H1 (cell line): ENCODE results near the gene PPIF. TPM values are rescaled to one million over a fixed set of nuclear protein-coding genes. Genes with fewer than 3 reads are reported as not detected.

Experiments used
- ATF3 ChIP-seq: IDR thresholded peaks from 2 replicates; pipeline ENCODE4 v1.6.1; 2011; ENCODE audit warnings: low read depth, mild to moderate bottlenecking, low read length; ENCODE audit not compliant: insufficient read depth
- BRCA1 ChIP-seq: IDR thresholded peaks from 2 replicates; pipeline ENCODE4 v1.6.1; 2012; ENCODE audit warnings: low read depth, low read length, improper control_type of control experiment
- CTBP2 ChIP-seq: IDR thresholded peaks from 2 replicates; pipeline ENCODE4 v1.7.0; 2011; ENCODE audit warnings: borderline replicate concordance, mild to moderate bottlenecking, moderate library complexity, mixed read lengths, low read length; ENCODE audit not compliant: insufficient read depth, insufficient read length
- EP300 ChIP-seq, 2 experiments: IDR thresholded peaks; 1 replicate in 1 of 2; 2 replicates in 1 of 2; pipeline ENCODE4 v1.6.1; 2011 to 2012; ENCODE audit warnings: low read depth in 2 of 2, low read length in 2 of 2, mild to moderate bottlenecking in 2 of 2, borderline replicate concordance in 1 of 2, inconsistent platforms in 1 of 2, moderate library complexity in 1 of 2
- JUND ChIP-seq: IDR thresholded peaks from 2 replicates; pipeline ENCODE4 v1.6.1; 2011; ENCODE audit warnings: mild to moderate bottlenecking, improper control_type of control experiment, low read length
- KDM4A ChIP-seq: IDR thresholded peaks from one replicate; pipeline ENCODE4 v1.7.1; 2012; ENCODE audit warnings: low read depth, mild to moderate bottlenecking, moderate library complexity, low read length, inconsistent platforms; ENCODE audit not compliant: severe bottlenecking
- NRF1 ChIP-seq: IDR thresholded peaks from 2 replicates; pipeline ENCODE4 v1.6.1; 2011; ENCODE audit warnings: mild to moderate bottlenecking, low read depth, low read length, improper control_type of control experiment
- POLR2A ChIP-seq, 2 experiments: IDR thresholded peaks; 1 replicate in 1 of 2; 2 replicates in 1 of 2; pipeline ENCODE4 v1.6.1; 2011; ENCODE audit warnings: low read depth in 2 of 2, low read length in 2 of 2, mild to moderate bottlenecking in 2 of 2; ENCODE audit errors: control extremely low read depth in 1 of 2
- RNF2 ChIP-seq: fragments of 200-900, 300-1000 bp; sonication (generic); IDR thresholded peaks from 2 replicates; pipeline ENCODE4 v1.7.1; 2016; ENCODE audit warnings: borderline replicate concordance, low read depth, mild to moderate bottlenecking, antibody characterized with exemption, low read length; ENCODE audit not compliant: poor library complexity, severe bottlenecking; ENCODE audit errors: missing control alignments
- TBP ChIP-seq: IDR thresholded peaks from 2 replicates; pipeline ENCODE4 v1.6.1; 2011; ENCODE audit warnings: low read depth, low read length, improper control_type of control experiment
- polyA plus RNA-seq, 7 experiments: library from polyadenylated mRNA; depleted of rRNA in 3 of 7; stranded (reverse) in 5 of 7; unstranded in 2 of 7; fragments of >200 nt in 5 of 7; fragments of 200-250 nt in 2 of 7; gene quantifications; 1 replicate in 5 of 7; 2 replicates in 1 of 7; 4 replicates in 1 of 7; pipeline versions ENCODE4 v1.2.1 to v1.2.3, GENCODE V29; 2011 to 2013; ENCODE audit warnings: missing spikeins in 2 of 7, mixed read lengths in 2 of 7
- total RNA-seq: library from RNA; stranded (reverse); fragmentation: NEBNext Ultra II Directional; extraction: Animal tissue kit (Norgen Biotek cat#: 25700); gene quantifications from 2 replicates; pipeline ENCODE4 v1.2.1, GENCODE V29; 2021
- TF ChIP-seq, protein P1 (sequence below): fragments of 300-600 bp; sonication (generic); IDR thresholded peaks from 2 replicates; pipeline ENCODE4 v1.7.1; 2012; ENCODE audit warnings: low read length, moderate library complexity, mild to moderate bottlenecking, inconsistent platforms; ENCODE audit not compliant: insufficient replicate concordance

The PPIF gene
- total and polyA plus RNA-seq, 2 of the 8 experiments (the other 6 are each of a cell fraction or from before 2014, with no cell fraction given) = 70.2 to 77.6 TPM

GRCh38 chr10:79353726-79354125, 6.5 kb downstream of the PPIF start (continued):
- TF ChIP-seq, protein P1, sequence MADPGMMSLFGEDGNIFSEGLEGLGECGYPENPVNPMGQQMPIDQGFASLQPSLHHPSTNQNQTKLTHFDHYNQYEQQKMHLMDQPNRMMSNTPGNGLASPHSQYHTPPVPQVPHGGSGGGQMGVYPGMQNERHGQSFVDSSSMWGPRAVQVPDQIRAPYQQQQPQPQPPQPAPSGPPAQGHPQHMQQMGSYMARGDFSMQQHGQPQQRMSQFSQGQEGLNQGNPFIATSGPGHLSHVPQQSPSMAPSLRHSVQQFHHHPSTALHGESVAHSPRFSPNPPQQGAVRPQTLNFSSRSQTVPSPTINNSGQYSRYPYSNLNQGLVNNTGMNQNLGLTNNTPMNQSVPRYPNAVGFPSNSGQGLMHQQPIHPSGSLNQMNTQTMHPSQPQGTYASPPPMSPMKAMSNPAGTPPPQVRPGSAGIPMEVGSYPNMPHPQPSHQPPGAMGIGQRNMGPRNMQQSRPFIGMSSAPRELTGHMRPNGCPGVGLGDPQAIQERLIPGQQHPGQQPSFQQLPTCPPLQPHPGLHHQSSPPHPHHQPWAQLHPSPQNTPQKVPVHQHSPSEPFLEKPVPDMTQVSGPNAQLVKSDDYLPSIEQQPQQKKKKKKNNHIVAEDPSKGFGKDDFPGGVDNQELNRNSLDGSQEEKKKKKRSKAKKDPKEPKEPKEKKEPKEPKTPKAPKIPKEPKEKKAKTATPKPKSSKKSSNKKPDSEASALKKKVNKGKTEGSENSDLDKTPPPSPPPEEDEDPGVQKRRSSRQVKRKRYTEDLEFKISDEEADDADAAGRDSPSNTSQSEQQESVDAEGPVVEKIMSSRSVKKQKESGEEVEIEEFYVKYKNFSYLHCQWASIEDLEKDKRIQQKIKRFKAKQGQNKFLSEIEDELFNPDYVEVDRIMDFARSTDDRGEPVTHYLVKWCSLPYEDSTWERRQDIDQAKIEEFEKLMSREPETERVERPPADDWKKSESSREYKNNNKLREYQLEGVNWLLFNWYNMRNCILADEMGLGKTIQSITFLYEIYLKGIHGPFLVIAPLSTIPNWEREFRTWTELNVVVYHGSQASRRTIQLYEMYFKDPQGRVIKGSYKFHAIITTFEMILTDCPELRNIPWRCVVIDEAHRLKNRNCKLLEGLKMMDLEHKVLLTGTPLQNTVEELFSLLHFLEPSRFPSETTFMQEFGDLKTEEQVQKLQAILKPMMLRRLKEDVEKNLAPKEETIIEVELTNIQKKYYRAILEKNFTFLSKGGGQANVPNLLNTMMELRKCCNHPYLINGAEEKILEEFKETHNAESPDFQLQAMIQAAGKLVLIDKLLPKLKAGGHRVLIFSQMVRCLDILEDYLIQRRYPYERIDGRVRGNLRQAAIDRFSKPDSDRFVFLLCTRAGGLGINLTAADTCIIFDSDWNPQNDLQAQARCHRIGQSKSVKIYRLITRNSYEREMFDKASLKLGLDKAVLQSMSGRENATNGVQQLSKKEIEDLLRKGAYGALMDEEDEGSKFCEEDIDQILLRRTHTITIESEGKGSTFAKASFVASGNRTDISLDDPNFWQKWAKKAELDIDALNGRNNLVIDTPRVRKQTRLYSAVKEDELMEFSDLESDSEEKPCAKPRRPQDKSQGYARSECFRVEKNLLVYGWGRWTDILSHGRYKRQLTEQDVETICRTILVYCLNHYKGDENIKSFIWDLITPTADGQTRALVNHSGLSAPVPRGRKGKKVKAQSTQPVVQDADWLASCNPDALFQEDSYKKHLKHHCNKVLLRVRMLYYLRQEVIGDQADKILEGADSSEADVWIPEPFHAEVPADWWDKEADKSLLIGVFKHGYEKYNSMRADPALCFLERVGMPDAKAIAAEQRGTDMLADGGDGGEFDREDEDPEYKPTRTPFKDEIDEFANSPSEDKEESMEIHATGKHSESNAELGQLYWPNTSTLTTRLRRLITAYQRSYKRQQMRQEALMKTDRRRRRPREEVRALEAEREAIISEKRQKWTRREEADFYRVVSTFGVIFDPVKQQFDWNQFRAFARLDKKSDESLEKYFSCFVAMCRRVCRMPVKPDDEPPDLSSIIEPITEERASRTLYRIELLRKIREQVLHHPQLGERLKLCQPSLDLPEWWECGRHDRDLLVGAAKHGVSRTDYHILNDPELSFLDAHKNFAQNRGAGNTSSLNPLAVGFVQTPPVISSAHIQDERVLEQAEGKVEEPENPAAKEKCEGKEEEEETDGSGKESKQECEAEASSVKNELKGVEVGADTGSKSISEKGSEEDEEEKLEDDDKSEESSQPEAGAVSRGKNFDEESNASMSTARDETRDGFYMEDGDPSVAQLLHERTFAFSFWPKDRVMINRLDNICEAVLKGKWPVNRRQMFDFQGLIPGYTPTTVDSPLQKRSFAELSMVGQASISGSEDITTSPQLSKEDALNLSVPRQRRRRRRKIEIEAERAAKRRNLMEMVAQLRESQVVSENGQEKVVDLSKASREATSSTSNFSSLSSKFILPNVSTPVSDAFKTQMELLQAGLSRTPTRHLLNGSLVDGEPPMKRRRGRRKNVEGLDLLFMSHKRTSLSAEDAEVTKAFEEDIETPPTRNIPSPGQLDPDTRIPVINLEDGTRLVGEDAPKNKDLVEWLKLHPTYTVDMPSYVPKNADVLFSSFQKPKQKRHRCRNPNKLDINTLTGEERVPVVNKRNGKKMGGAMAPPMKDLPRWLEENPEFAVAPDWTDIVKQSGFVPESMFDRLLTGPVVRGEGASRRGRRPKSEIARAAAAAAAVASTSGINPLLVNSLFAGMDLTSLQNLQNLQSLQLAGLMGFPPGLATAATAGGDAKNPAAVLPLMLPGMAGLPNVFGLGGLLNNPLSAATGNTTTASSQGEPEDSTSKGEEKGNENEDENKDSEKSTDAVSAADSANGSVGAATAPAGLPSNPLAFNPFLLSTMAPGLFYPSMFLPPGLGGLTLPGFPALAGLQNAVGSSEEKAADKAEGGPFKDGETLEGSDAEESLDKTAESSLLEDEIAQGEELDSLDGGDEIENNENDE = no peak
- no peak for TF ChIP-seq CTBP2
- TF ChIP-seq BRCA1 = no peak
- no peak for TF ChIP-seq JUND
- no peak for TF ChIP-seq ATF3
- TF ChIP-seq POLR2A (IDR thresholded peaks at IDR 0.05; ENCODE audit: control extremely low read depth in 1 of 2, low read depth in 2 of 2, low read length in 2 of 2) = no peak
- TF ChIP-seq RNF2 = no peak
- no peak for TF ChIP-seq NRF1
- TF ChIP-seq TBP = no peak
- no peak for TF ChIP-seq KDM4A
- TF ChIP-seq EP300 (IDR thresholded peaks at IDR 0.05; ENCODE audit: borderline replicate concordance in 1 of 2, low read depth in 2 of 2, low read length in 2 of 2) = no peak
